Mesodermal cell (in vitro differentiated cells): Measurements from ENCODE around the gene SRGAP1.

Experiments
- H3K27ac ChIP-seq: 2 replicates; pipeline ENCODE4 v1.7.0; 2013; ENCODE audit warnings: mild to moderate bottlenecking, low read depth, low read length, moderate library complexity; ENCODE audit not compliant: severe bottlenecking
- H3K36me3 ChIP-seq: 2 replicates; pipeline ENCODE4 v1.7.1; 2013; ENCODE audit warnings: mild to moderate bottlenecking, low read length, moderate library complexity; ENCODE audit not compliant: control insufficient read depth, insufficient read depth
- H3K4me1 ChIP-seq: one replicate; pipeline ENCODE4 v1.7.1; 2013; ENCODE audit warnings: mild to moderate bottlenecking, low read length; ENCODE audit not compliant: insufficient read depth, control insufficient read depth, poor library complexity, severe bottlenecking
- H3K4me3 ChIP-seq: 2 replicates; pipeline ENCODE4 v1.7.0; 2013; ENCODE audit warnings: low read length, control low read depth, mild to moderate bottlenecking; ENCODE audit not compliant: insufficient read depth, poor library complexity, severe bottlenecking; ENCODE audit errors: extremely low read depth
- H3K9me3 ChIP-seq: 2 replicates; pipeline ENCODE4 v1.7.1; 2013; ENCODE audit warnings: mild to moderate bottlenecking, low read length, moderate library complexity; ENCODE audit not compliant: control insufficient read depth
- WGBS, 2 experiments: methylation state at CpG; one replicate each; pipeline ENCODE4 v1.1.5; 2013; ENCODE audit warnings: missing lambda C conversion rate in 2 of 2; ENCODE audit not compliant: insufficient coverage in 2 of 2; 5-methylcytosine and 5-hydroxymethylcytosine counted together

SRGAP1 gene

DNA sequence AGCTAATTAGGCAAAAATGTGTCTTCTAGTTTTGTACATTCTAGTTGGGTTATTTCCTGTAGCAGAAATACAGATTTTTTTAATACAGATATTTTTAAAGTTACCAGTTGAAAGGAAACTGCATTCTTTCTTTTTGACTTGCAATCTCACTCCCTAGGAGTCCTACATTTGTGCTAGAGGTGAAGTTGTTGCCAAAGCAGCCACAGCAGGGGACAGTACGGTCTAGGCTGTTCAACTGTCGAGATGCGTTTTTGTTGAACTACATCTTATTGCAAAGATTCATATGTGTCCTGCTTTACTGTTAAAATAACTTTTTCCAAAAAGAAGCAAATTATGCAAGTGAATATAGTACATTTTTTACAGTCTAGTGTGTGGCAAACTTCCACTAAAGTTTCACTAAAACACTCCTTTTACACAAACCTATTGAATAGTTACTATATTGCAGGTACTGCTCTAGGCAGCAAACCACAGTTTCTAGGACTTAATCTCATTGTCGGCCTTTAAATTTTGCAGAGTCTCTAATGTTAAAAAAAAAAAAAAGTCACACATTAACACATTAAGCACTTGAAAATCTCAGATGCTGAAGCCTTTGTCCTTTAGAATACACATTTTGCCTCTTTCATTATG lies 30.2 kb upstream of the SRGAP1 start:
- Histone ChIP-seq H3K4me3 (no peak overlapping the region), H3K27ac (no peak overlapping the region), H3K36me3 (no peaks in the 10 kb centered on the region), H3K4me1 (no peaks in the 10 kb centered on the region), H3K9me3 (no peaks in the 10 kb centered on the region)
- 80 to 94% methylated on average over 2 to 3 of the region's 4 CpGs for WGBS, 2 experiments

DNA sequence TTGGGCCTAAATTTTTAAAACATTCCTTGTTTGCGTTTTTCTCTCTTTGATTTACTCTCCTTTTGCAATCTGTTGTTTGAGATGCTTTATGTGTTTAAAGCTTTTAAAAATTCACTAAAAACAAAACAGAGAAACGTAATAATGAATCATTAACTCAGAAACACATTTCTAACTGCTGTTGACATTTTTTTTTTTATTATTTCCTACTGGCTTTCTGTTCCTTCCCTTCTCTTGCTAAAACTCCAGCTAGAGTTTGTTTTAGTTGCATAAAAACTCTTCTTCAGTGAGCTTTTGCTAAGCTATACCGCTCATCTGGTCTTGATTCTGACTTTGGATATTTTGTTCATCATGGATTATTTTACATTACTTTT lies 29.0 kb upstream of the SRGAP1 start:
- Histone ChIP-seq H3K27ac (no peak overlapping the region), H3K36me3 (no peaks in the 10 kb centered on the region), H3K4me1 (no peaks in the 10 kb centered on the region), H3K9me3 (no peaks in the 10 kb centered on the region), H3K4me3 (no peak overlapping the region)
- WGBS, 2 experiments: 100% methylated on average over 1 of the region's 3 CpGs; no CpG with 5 or more reads in 1 of the 2 experiments

DNA sequence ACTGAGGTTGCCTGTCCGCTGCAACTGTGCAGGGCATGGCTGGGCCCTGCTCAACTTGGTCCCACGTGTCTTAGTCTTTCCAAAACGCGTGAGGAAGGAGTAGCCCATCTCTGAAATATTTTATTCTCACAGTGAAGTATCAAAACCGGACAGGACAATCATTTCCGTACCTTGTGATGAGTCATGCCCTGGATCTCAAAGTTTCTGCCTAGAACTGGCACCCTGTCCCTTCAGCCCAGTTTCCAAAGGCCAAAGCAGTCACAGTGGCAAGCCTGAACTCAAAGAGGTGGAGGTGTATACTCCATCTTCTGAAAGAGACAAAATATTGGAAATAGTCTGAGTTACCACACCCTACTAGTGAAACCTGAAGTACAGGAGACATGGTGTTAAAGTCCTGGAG lies 28.5 kb upstream of the SRGAP1 start:
- WGBS, 2 experiments: 84 to 87% methylated on average over 6 of the region's 6 CpGs
- H3K4me3 ChIP-seq: no peak overlapping the region
- H3K36me3 ChIP-seq: no peaks in the 10 kb centered on the region
- H3K9me3 ChIP-seq: no peaks in the 10 kb centered on the region
- no peaks in the 10 kb centered on the region for H3K4me1 ChIP-seq
- no peak overlapping the region for H3K27ac ChIP-seq

DNA sequence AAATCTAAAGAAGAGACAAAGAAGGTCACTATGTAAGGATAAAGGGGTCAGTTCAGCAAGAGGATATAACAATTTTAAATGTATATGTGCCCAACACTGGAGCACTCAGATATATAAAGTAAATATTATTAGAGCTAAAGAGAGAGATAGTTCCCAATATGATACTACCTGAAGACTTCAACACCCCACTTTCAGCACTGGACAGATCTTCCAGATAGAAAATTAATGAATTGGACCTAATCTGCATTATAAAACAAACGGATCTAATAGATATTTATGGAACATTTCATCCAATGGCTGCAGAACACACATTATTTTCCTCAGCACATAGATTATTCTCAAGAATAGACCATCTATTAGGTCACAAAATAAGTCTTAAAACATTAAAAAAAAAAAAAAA lies 24.1 kb upstream of the SRGAP1 start:
- H3K4me1 ChIP-seq: no peaks in the 10 kb centered on the region
- H3K36me3 ChIP-seq: no peaks in the 10 kb centered on the region
- no peak overlapping the region for H3K4me3 ChIP-seq
- no peak overlapping the region for H3K27ac ChIP-seq
- H3K9me3 ChIP-seq: no peaks in the 10 kb centered on the region
- WGBS, 2 experiments: 80% methylated on average over 1 of the region's 1 CpG; no CpG with 5 or more reads in 1 of the 2 experiments

DNA sequence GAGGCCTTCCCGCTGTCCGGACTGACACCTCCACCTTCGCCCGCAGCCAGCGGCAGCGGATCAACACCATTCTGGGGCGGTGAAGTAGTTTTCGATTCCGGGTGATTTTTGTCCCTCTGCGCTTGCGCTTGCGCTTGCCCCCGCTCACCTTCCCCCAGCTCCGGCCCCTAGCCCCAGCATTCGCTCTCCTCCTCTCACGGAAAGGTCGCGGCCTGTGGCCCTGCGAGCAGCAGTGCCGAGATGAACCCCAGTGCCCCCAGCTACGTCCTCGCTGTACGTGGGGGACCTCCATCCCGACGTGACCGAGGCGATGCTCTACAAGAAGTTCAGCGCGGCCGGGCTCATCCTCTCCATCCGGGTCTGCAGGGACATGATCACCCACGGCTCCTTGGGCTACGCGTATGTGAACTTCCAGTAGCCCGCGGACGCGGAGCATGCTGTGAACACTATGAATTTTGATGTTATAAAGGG lies 22.7 kb upstream of the SRGAP1 start:
- Histone ChIP-seq H3K4me1 (no peaks in the 10 kb centered on the region), H3K27ac (no peak overlapping the region), H3K36me3 (no peaks in the 10 kb centered on the region), H3K4me3 (no peak overlapping the region), H3K9me3 (no peaks in the 10 kb centered on the region)
- WGBS, 2 experiments: 94% methylated on average over 37 to 38 of the region's 38 CpGs

- no peaks in the 10 kb centered on the region for H3K36me3 ChIP-seq
- no peaks in the 10 kb centered on the region for H3K4me1 ChIP-seq
- WGBS, 2 experiments: 87 to 89% methylated on average over 6 of the region's 6 CpGs
- no peak overlapping the region for H3K4me3 ChIP-seq
- H3K9me3 ChIP-seq: no peaks in the 10 kb centered on the region
- no peak overlapping the region for H3K27ac ChIP-seq
Measured at GRCh38 chr12:63822352-63822751, 22.1 kb upstream of the SRGAP1 start.

DNA sequence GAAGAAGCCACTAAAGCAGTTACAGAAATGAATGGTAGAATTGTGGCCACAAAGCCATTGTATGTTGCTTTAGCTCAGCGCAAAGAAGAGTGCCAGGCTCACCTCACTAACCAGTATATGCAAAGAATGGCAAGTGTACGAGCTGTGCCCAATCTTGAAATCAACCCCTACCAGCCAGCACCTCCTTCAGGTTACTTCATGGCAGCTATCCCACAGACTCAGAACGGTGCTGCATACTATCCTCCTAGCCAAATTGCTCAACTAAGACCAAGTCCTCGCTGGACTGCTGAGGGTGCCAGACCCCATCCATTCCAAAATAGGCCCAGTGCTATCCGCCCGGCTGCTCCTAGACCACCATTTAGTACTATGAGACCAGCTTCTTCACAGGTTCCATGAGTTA lies 21.5 kb upstream of the SRGAP1 start:
- Histone ChIP-seq H3K9me3 (no peaks in the 10 kb centered on the region), H3K27ac (no peak overlapping the region), H3K4me1 (no peaks in the 10 kb centered on the region), H3K36me3 (no peaks in the 10 kb centered on the region), H3K4me3 (no peak overlapping the region)
- WGBS, 2 experiments: 85 to 94% methylated on average over 6 of the region's 6 CpGs

DNA sequence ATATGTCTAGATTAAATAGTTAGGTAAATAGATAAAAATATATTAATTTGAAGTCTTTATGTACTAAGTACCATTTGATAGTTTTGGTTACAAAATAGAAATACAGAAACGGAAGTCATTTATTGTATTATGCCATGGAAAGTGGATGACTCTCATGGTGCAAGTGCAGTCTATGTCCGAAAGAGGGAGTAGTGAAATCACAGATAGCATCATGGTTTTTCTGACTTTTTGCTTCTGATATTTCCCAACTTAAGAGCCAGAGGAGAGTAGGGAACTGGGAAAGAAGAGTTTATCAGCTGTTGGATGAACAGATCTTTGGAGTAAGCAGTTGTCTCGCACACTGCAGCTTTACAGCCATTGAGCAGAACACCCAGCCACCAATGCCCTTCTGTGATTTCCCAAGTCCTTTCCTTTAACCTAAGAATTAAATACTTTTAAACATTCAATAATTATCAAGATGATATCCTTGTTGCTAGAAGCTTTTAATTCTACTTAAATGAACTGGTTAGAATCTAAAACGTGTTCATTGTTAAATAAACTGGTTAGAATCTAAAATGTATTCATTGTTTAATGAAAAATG lies 18.4 kb upstream of the SRGAP1 start:
- no peak overlapping the region for H3K4me3 ChIP-seq
- WGBS, 2 experiments: 0 to 17% methylated on average over 1 to 3 of the region's 4 CpGs
- H3K9me3 ChIP-seq: no peaks in the 10 kb centered on the region
- H3K27ac ChIP-seq: no peak overlapping the region
- no peaks in the 10 kb centered on the region for H3K36me3 ChIP-seq
- H3K4me1 ChIP-seq: no peaks in the 10 kb centered on the region

- 83% methylated on average over 1 of the region's 2 CpGs; no CpG with 5 or more reads in 1 of the 2 experiments for WGBS, 2 experiments
- Histone ChIP-seq H3K27ac (no peak overlapping the region), H3K4me1 (no peaks in the 10 kb centered on the region)
Measured at GRCh38 chr12:63828867-63829266, 15.6 kb upstream of the SRGAP1 start.

DNA sequence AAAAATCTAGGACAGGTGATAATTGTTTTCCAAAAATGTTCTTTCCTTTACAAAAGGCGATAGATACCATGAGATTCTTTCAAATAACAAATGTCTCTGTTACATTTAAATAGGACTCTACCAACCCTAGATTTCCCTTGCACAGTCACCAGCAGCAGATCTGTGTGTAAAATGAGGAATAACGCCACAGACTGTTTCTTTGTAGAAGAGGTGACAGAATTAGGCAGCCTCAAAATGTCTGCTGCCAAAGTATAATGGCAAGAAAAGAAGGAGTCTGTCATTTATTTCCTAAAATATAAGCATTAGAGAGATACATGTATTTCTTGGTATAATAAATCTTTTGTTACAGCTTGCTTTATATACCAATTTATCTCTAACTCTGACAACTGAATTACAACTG lies 8.5 kb upstream of the SRGAP1 start:
- Histone ChIP-seq H3K4me1 (no peaks in the 10 kb centered on the region), H3K4me3 (no peak overlapping the region), H3K9me3 (no peaks in the 10 kb centered on the region), H3K27ac (no peak overlapping the region), H3K36me3 (no peaks in the 10 kb centered on the region)
- 100% methylated on average over 1 of the region's 2 CpGs; no CpG with 5 or more reads in 1 of the 2 experiments for WGBS, 2 experiments

More at GRCh38 chr12:63828867-63829266, 15.6 kb upstream of the SRGAP1 start:
- Histone ChIP-seq H3K4me3 (no peak overlapping the region), H3K36me3 (no peaks in the 10 kb centered on the region), H3K9me3 (no peaks in the 10 kb centered on the region)

GRCh38 chr12:63836936-63837335 lies 7.6 kb upstream of the SRGAP1 start:
- 90 to 92% methylated on average over 1 to 2 of the region's 3 CpGs for WGBS, 2 experiments
- Histone ChIP-seq H3K4me3 (no peak overlapping the region), H3K27ac (no peak overlapping the region), H3K36me3 (no peaks in the 10 kb centered on the region), H3K4me1 (no peaks in the 10 kb centered on the region), H3K9me3 (no peaks in the 10 kb centered on the region)
